ENCODE data around the gene ANKRD60. TPM values are rescaled to one million over a fixed set of nuclear protein-coding genes. Genes with fewer than 3 reads are reported as not detected.

ANKRD60 gene
- total and polyA plus RNA-seq, 7 experiments from 2014 or later = not detected

DNA sequence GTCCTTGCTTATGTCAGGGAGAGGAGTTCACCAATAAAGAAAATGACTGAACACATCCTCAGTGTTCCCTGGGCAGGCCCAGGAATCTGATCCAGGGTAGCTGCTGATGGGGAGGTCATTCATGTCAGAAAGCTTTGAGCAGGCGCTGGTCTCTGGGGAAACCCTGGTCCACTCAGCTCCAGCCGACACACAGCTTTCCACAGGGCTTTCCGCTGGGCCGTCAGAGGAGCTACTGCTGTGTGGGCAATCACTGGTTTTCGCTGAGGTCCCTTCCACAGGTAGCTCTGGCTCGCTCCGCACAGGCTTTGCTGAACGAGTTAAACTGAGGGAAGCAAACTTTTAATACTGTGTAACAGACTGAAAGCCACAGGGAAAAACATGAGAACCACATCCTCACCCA is 17.5 kb upstream of the ANKRD60 start:
- Histone ChIP-seq H3K27ac (ENCODE audit: low read depth, low read length) (no peak overlapping the region), H3K9me3 (ENCODE audit: control insufficient read depth in 2 of 3, low read length in 3 of 3) (no peaks in the 10 kb centered on the region), H3K27me3 (ENCODE audit: control insufficient read depth in 2 of 2, insufficient read depth in 2 of 2, low read length in 2 of 2) (no peaks in the 10 kb centered on the region), H3K4me3 (ENCODE audit: low read length) (no peak overlapping the region), H3K36me3 (ENCODE audit: control insufficient read depth in 2 of 3, insufficient read depth in 3 of 3, low read length in 3 of 3) (peaks cover 0 to 50% (median 0%) of the 10 kb centered on the region in 3 experiments), H3K4me1 (ENCODE audit: control insufficient read depth in 2 of 2, insufficient read depth in 2 of 2, low read length in 2 of 2) (no peaks in the 10 kb centered on the region)
- ATAC-seq (no peak), DNase-seq (no peak)
- POLR2A ChIA-PET = interaction anchor here (0.8 kb wide), 1 partner anchor 9 kb away, joined by 5 read pairs; no protein-coding TSS in a partner anchor
- intact Hi-C loops (cut with micrococcal nuclease) = no loop called here
- H3K9me3 Mint-ChIP-seq = no peaks in the 10 kb centered on the region
- H3K4me3 Mint-ChIP-seq = no peak overlapping the region
- H3K4me1 Mint-ChIP-seq = peaks cover 0 to 6% (median under 1%) of the 10 kb centered on the region in 7 donors
- CTCF ChIA-PET = no interaction called here
- no peak overlapping the region for H3K27ac Mint-ChIP-seq
- H3K27me3 Mint-ChIP-seq = no peaks in the 10 kb centered on the region
- H3K36me3 Mint-ChIP-seq = peaks cover 5 to 51% (median 19%) of the 10 kb centered on the region in 5 donors

DNA sequence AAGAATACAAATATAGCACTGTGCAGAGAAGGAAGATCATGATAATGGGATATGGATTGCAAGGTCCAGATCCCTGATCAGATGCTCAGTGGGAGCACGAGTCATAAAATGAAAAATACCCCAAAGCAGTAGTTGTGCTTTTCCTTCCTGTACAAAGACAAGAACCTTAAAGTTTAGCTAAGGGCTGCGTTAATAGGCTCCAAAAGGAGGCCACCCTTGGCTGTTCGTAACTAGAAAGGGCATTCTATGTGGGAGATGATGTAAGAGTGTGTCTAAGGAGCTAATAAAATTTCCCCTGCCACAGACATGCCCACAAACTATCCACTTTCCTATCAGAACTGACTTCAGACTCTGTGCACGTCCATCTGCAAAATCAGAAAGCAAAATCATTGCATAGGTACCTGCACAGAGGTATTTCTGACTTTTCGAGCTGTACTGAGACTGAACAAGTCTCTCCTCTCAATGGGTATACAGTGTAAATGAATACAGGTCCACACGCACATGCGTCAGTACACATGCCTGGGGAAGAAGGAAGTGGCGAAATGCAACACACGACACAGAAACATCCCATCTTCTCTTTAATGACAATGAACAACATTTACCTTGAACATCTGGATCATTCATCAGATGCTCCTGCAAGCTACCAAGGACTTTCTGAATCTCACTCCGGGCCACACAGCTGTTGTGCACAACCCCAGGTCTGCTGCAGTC is 16.9 kb upstream of the ANKRD60 start:
- Histone ChIP-seq H3K4me3 (ENCODE audit: low read length) (no peak overlapping the region), H3K9me3 (ENCODE audit: control insufficient read depth in 2 of 3, low read length in 3 of 3) (no peaks in the 10 kb centered on the region), H3K4me1 (ENCODE audit: control insufficient read depth in 2 of 2, insufficient read depth in 2 of 2, low read length in 2 of 2) (no peaks in the 10 kb centered on the region), H3K27ac (ENCODE audit: low read depth, low read length) (no peak overlapping the region), H3K36me3 (ENCODE audit: control insufficient read depth in 2 of 3, insufficient read depth in 3 of 3, low read length in 3 of 3) (peaks cover 0 to 47% (median 0%) of the 10 kb centered on the region in 3 experiments), H3K27me3 (ENCODE audit: control insufficient read depth in 2 of 2, insufficient read depth in 2 of 2, low read length in 2 of 2) (no peaks in the 10 kb centered on the region)
- ChIA-PET POLR2A (no interaction called here), CTCF (no interaction called here)
- ATAC-seq (no peak), DNase-seq (no peak)
- H3K36me3 Mint-ChIP-seq = peaks cover 4 to 48% (median 19%) of the 10 kb centered on the region in 5 donors
- no peak overlapping the region for H3K4me3 Mint-ChIP-seq
- H3K9me3 Mint-ChIP-seq = no peaks in the 10 kb centered on the region
- H3K27me3 Mint-ChIP-seq = no peaks in the 10 kb centered on the region
- H3K4me1 Mint-ChIP-seq = peaks cover 0 to 2% (median 0%) of the 10 kb centered on the region in 7 donors
- intact Hi-C loops (cut with micrococcal nuclease) = no loop called here
- H3K27ac Mint-ChIP-seq = no peak overlapping the region

DNA sequence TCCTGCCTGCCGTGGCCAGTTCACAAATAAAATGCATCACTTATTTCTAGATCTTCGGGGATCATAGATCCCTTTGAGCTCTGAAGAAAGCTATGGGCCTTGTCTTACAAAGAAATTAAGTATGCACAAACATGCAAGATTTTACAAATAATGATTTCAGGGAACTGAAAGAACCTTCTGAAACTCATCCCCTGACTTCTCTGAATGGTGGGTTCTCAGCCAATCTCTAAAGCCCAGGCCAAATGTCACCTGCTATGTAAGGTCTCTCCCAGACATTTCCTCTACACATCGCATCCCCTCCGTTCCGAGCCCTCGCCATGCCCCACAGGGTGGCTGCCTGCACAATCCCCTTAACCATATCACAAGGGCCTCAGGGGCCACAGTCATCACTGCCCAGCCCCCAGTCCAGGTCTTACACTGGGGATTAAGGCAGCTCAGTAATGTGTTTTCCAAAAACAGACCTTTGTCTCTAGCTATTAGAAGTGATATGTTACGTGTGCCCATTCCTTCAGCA is 16.1 kb upstream of the ANKRD60 start:
- H3K9me3 Mint-ChIP-seq = no peaks in the 10 kb centered on the region
- no peak for ATAC-seq
- peaks cover 0 to 42% (median 19%) of the 10 kb centered on the region in 5 donors for H3K36me3 Mint-ChIP-seq
- Histone ChIP-seq H3K4me3 (ENCODE audit: low read length) (no peak overlapping the region), H3K9me3 (ENCODE audit: control insufficient read depth in 2 of 3, low read length in 3 of 3) (no peaks in the 10 kb centered on the region), H3K27ac (ENCODE audit: low read depth, low read length) (no peak overlapping the region), H3K27me3 (ENCODE audit: control insufficient read depth in 2 of 2, insufficient read depth in 2 of 2, low read length in 2 of 2) (no peaks in the 10 kb centered on the region), H3K36me3 (ENCODE audit: control insufficient read depth in 2 of 3, insufficient read depth in 3 of 3, low read length in 3 of 3) (peaks cover 0 to 45% (median 0%) of the 10 kb centered on the region in 3 experiments), H3K4me1 (ENCODE audit: control insufficient read depth in 2 of 2, insufficient read depth in 2 of 2, low read length in 2 of 2) (no peaks in the 10 kb centered on the region)
- DNase-seq = no peak
- no peak overlapping the region for H3K4me3 Mint-ChIP-seq
- CTCF ChIA-PET = interaction anchor here (0.6 kb wide), 1 partner anchor 11 kb away, joined by 3 read pairs; no protein-coding TSS in a partner anchor
- H3K27me3 Mint-ChIP-seq = no peaks in the 10 kb centered on the region
- H3K4me1 Mint-ChIP-seq = no peaks in the 10 kb centered on the region
- H3K27ac Mint-ChIP-seq = peak overlapping the region in 1 of 9 donors; percentile 25
- POLR2A ChIA-PET = no interaction called here
- intact Hi-C loops (cut with micrococcal nuclease) = no loop called here

DNA sequence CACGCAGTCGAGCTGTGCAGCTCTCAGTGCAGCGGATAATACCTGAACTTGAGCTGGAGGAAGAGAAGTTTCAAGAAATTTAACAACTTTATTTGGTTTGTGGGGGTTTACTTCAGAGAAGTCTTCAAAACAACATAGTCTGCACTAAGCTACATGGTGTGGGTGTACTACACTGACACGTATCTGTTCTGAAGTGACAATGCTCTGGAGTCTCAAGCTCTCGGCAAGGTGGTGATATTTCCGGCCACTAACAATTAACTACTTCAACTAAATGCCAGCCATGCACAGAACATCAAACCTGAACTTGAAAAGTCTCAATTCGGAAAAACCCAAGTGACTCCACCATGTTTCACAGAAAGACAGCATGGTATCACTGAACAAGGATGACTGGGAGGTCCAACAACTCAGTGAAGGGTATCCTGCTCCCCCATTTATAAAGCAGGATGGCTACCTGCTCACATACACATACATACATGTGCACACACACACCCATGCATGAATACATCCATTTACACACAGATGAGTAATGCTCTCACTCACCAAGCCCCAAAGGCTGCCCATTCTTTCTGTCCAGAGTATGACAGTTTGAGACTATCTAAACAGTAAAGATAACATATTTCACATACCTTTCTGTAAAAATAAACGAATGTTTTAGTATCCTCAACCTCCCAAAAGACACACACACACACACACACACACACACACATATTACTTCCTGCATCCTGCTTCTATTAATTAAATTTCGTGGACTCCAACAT is 15.4 kb upstream of the ANKRD60 start:
- H3K27ac Mint-ChIP-seq = peak overlapping the region in 1 of 9 donors; percentile 76
- no peaks in the 10 kb centered on the region for H3K4me1 ChIP-seq (ENCODE audit: control insufficient read depth in 2 of 2, insufficient read depth in 2 of 2, low read length in 2 of 2)
- ChIA-PET CTCF (interaction anchor here (0.6 kb wide), 1 partner anchor 10 kb away, joined by 3 read pairs; no protein-coding TSS in a partner anchor), POLR2A (no interaction called here)
- no peak overlapping the region for H3K4me3 Mint-ChIP-seq
- H3K9me3 ChIP-seq (ENCODE audit: control insufficient read depth in 2 of 3, low read length in 3 of 3) = no peaks in the 10 kb centered on the region
- no peak overlapping the region for H3K27ac ChIP-seq (ENCODE audit: low read depth, low read length)
- no peaks in the 10 kb centered on the region for H3K9me3 Mint-ChIP-seq
- H3K27me3 ChIP-seq (ENCODE audit: control insufficient read depth in 2 of 2, insufficient read depth in 2 of 2, low read length in 2 of 2) = no peaks in the 10 kb centered on the region
- H3K36me3 Mint-ChIP-seq = peaks cover 0 to 39% (median 19%) of the 10 kb centered on the region in 5 donors
- no peaks in the 10 kb centered on the region for H3K27me3 Mint-ChIP-seq
- ATAC-seq (no peak), DNase-seq (no peak)
- peaks cover 0 to 47% (median 0%) of the 10 kb centered on the region in 3 experiments for H3K36me3 ChIP-seq (ENCODE audit: control insufficient read depth in 2 of 3, insufficient read depth in 3 of 3, low read length in 3 of 3)
- intact Hi-C loops (cut with micrococcal nuclease) = no loop called here
- no peak overlapping the region for H3K4me3 ChIP-seq (ENCODE audit: low read length)
- H3K4me1 Mint-ChIP-seq = no peaks in the 10 kb centered on the region

DNA sequence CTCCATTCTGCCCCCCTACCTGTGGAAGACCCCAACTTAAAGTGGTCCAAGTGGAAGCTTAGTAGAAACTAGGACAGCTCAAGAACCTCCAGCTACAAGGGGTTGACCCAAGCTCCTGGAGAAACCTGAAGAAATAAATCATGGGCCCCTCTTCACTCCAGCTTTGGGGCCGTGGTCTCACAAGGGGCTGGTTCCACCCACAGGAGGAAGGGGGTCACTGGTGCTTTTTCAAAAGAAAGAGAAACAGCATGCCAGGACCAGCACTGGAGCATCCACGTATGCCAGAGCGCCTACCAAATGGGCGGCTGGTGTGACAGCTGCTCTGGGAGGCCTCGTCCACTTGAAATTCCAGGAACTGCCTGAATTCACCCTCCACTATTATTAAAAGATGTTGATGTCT is 14.4 kb upstream of the ANKRD60 start:
- Mint-ChIP-seq H3K27me3 (no peaks in the 10 kb centered on the region), H3K27ac (peak overlapping the region in 1 of 9 donors; percentile 51), H3K9me3 (no peaks in the 10 kb centered on the region), H3K4me1 (peaks cover 0 to 4% (median under 1%) of the 10 kb centered on the region in 7 donors), H3K4me3 (no peak overlapping the region), H3K36me3 (peaks cover 0 to 33% (median 16%) of the 10 kb centered on the region in 5 donors)
- Histone ChIP-seq H3K27me3 (ENCODE audit: control insufficient read depth in 2 of 2, insufficient read depth in 2 of 2, low read length in 2 of 2) (no peaks in the 10 kb centered on the region), H3K27ac (ENCODE audit: low read depth, low read length) (no peak overlapping the region), H3K4me3 (ENCODE audit: low read length) (no peak overlapping the region), H3K9me3 (ENCODE audit: control insufficient read depth in 2 of 3, low read length in 3 of 3) (no peaks in the 10 kb centered on the region), H3K4me1 (ENCODE audit: control insufficient read depth in 2 of 2, insufficient read depth in 2 of 2, low read length in 2 of 2) (no peaks in the 10 kb centered on the region), H3K36me3 (ENCODE audit: control insufficient read depth in 2 of 3, insufficient read depth in 3 of 3, low read length in 3 of 3) (peaks cover 0 to 47% (median 0%) of the 10 kb centered on the region in 3 experiments)
- DNase-seq = no peak
- intact Hi-C loops (cut with micrococcal nuclease) = no loop called here
- ChIA-PET POLR2A (no interaction called here), CTCF (no interaction called here)
- no peak for ATAC-seq

DNA sequence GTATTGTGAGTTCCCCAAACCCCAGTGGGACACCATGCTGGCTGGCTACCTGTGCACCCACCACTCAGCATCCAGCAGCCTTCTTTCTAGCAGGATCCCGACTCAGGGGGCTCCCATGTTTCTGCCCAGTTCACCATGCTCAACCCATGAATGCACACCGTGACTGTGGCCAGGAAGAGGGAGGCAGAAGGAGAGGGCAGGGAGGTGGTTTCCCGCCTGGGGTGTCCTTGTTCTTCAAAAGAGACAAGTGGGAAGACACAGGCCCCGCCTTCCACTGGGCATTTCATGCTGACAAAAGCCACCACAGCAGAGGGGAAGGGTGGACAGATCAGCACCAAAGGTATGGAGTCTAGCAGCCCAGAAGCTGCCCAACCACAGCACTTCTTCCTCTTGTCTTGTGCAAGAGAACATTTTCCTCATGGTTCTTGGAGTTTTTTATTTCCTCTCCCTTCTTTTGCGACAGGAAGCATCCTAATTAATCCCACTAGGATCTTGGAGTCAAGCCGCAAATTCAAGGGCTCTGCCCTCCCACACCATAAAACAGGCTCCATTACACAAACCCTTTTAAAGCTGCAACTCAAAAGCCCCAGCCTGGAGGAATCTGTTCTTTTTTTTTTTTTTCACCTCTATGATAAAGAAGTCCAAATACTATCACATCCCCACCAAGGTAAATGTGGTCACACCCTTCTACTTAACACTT is 13.5 kb upstream of the ANKRD60 start:
- Histone ChIP-seq H3K9me3 (ENCODE audit: control insufficient read depth in 2 of 3, low read length in 3 of 3) (no peaks in the 10 kb centered on the region), H3K4me3 (ENCODE audit: low read length) (no peak overlapping the region), H3K27ac (ENCODE audit: low read depth, low read length) (no peak overlapping the region), H3K4me1 (ENCODE audit: control insufficient read depth in 2 of 2, insufficient read depth in 2 of 2, low read length in 2 of 2) (no peaks in the 10 kb centered on the region), H3K36me3 (ENCODE audit: control insufficient read depth in 2 of 3, insufficient read depth in 3 of 3, low read length in 3 of 3) (peaks cover 0 to 43% (median 0%) of the 10 kb centered on the region in 3 experiments), H3K27me3 (ENCODE audit: control insufficient read depth in 2 of 2, insufficient read depth in 2 of 2, low read length in 2 of 2) (no peaks in the 10 kb centered on the region)
- DNase-seq = no peak
- CTCF ChIA-PET = no interaction called here
- no peak for ATAC-seq
- POLR2A ChIA-PET = interaction anchor here (0.7 kb wide), 1 partner anchor 158 kb away, joined by 4 read pairs; no protein-coding TSS in a partner anchor
- peaks cover 0 to 13% (median 9%) of the 10 kb centered on the region in 7 donors for H3K4me1 Mint-ChIP-seq
- H3K36me3 Mint-ChIP-seq = peaks cover 0 to 27% (median 15%) of the 10 kb centered on the region in 5 donors
- no peak overlapping the region for H3K27ac Mint-ChIP-seq
- H3K27me3 Mint-ChIP-seq = no peaks in the 10 kb centered on the region
- intact Hi-C loops (cut with micrococcal nuclease) = no loop called here
- no peaks in the 10 kb centered on the region for H3K9me3 Mint-ChIP-seq
- no peak overlapping the region for H3K4me3 Mint-ChIP-seq

Data from naive thymus-derived CD4-positive, alpha-beta T cell (primary cell).